B cell (primary cell): ENCODE data around the gene C1QL1. TPM values are rescaled to one million over a fixed set of nuclear protein-coding genes. Genes with fewer than 3 reads are reported as not detected.

ENCODE experiments used
- ATAC-seq: fragments of 200-7000 bp; cut with Tn5 transposase; one replicate; pipeline ENCODE4 v1.10.0; 2021; ENCODE audit warnings: low read depth, mild to moderate bottlenecking, moderate number of reproducible peaks, moderate library complexity
- CTCF ChIA-PET: fragments of 350-600 bp; sonication (Branson Sonifier 250); formaldehyde crosslinking; loops from one replicate; lab custom pipeline; 2021; ENCODE audit warnings: antibody characterized with exemption, inconsistent platforms; lab: Charles Lee
- POLR2A ChIA-PET: fragments of 350-600 bp; sonication (Branson Sonifier 250); formaldehyde crosslinking; loops from one replicate; lab custom pipeline; 2021; ENCODE audit warnings: antibody characterized with exemption; lab: Charles Lee
- DNase-seq: peaks from one replicate; pipeline ENCODE4 v3.0.0; 2013
- H2AFZ ChIP-seq: 2 replicates; pipeline ENCODE4 v1.6.1; 2012; ENCODE audit warnings: mild to moderate bottlenecking, low read depth, low read length; ENCODE audit not compliant: insufficient read depth, poor library complexity, severe bottlenecking
- H3K27ac ChIP-seq, 2 donors: 1 replicate in 1 of 2; 2 replicates in 1 of 2; pipeline ENCODE4 v1.5.1; 2012 to 2013; ENCODE audit warnings: low read length in 2 of 2, mild to moderate bottlenecking in 2 of 2, moderate library complexity in 1 of 2
- H3K27me3 ChIP-seq, 4 experiments: fragments of 200-600 bp in 1 of 4; sonication (generic) in 1 of 4; replicated peaks in 1 of 4; 1 replicate in 2 of 4; 2 replicates in 2 of 4; pipeline versions ENCODE4 v1.6.1 to v1.7.0; 2013 to 2016; ENCODE audit warnings: low read length in 3 of 4, mild to moderate bottlenecking in 2 of 4, mixed read lengths in 1 of 4, moderate library complexity in 1 of 4; ENCODE audit not compliant: insufficient read depth in 4 of 4, control insufficient read depth in 3 of 4; ENCODE audit errors: control extremely low read depth in 1 of 4
- H3K36me3 ChIP-seq, 2 experiments: replicated peaks in 1 of 2; 1 replicate in 1 of 2; 2 replicates in 1 of 2; pipeline versions ENCODE4 v1.6.1 to v1.7.1; 2013; ENCODE audit warnings: low read length in 1 of 2; ENCODE audit not compliant: insufficient read depth in 2 of 2, control insufficient read depth in 1 of 2; ENCODE audit errors: control extremely low read depth in 1 of 2, extremely low read depth in 1 of 2
- H3K4me1 ChIP-seq, 2 donors: fragments of 200-600 bp in 1 of 2; sonication (generic) in 1 of 2; 1 replicate in 1 of 2; 2 replicates in 1 of 2; pipeline versions ENCODE4 v1.5.1 to v1.6.1; 2013 to 2017; ENCODE audit warnings: low read length in 2 of 2; ENCODE audit not compliant: control insufficient read depth in 2 of 2, insufficient read depth in 2 of 2
- H3K4me2 ChIP-seq: replicated peaks from 2 replicates; pipeline ENCODE3; 2012; ENCODE audit warnings: mild to moderate bottlenecking, low read depth, low read length; ENCODE audit not compliant: poor library complexity, severe bottlenecking
- H3K4me3 ChIP-seq, 5 experiments: fragments of 200-600 bp in 1 of 5; sonication (generic) in 1 of 5; 1 replicate in 3 of 5; 2 replicates in 2 of 5; pipeline versions ENCODE4 v1.5.1 to v1.7.0; 2011 to 2016; ENCODE audit warnings: low read length in 4 of 5, mild to moderate bottlenecking in 4 of 5, low read depth in 2 of 5, control low read depth in 1 of 5, moderate library complexity in 1 of 5; ENCODE audit not compliant: insufficient read depth in 1 of 5; ENCODE audit errors: control extremely low read depth in 1 of 5, extremely low read depth in 1 of 5
- H3K79me2 ChIP-seq: fragments of 200-600 bp; sonication (generic); one replicate; pipeline ENCODE4 v1.6.0; 2016; ENCODE audit warnings: low read length; ENCODE audit not compliant: control insufficient read depth, insufficient read depth
- H3K9ac ChIP-seq: fragments of 200-600 bp; sonication (generic); 2 replicates; pipeline ENCODE4 v1.6.1; 2017; ENCODE audit warnings: mild to moderate bottlenecking, low read length, moderate library complexity
- H3K9me3 ChIP-seq, 3 donors: one replicate each; pipeline versions ENCODE4 v1.6.1 to v1.7.1; 2013; ENCODE audit warnings: low read length in 2 of 3; ENCODE audit not compliant: control insufficient read depth in 2 of 3, insufficient read depth in 1 of 3; ENCODE audit errors: control extremely low read depth in 1 of 3
- H4K20me1 ChIP-seq: 2 replicates; pipeline ENCODE4 v1.6.0; 2012; ENCODE audit warnings: mild to moderate bottlenecking, low read length; ENCODE audit not compliant: insufficient read depth, control insufficient read depth, poor library complexity, severe bottlenecking
- H3K27ac Mint-ChIP-seq: one replicate; pipeline ENCODE4 v1.8.0; 2021; ENCODE audit warnings: mixed read lengths
- H3K27me3 Mint-ChIP-seq: one replicate; pipeline ENCODE4 v1.8.0; 2021; ENCODE audit warnings: mixed read lengths
- H3K4me1 Mint-ChIP-seq: one replicate; pipeline ENCODE4 v1.8.0; 2021; ENCODE audit warnings: mixed read lengths
- H3K4me3 Mint-ChIP-seq: one replicate; pipeline ENCODE4 v1.8.0; 2021; ENCODE audit warnings: mixed read lengths
- H3K9me3 Mint-ChIP-seq: one replicate; pipeline ENCODE4 v1.8.0; 2022; ENCODE audit warnings: mixed read lengths; ENCODE audit not compliant: insufficient read depth
- EZH2 ChIP-seq: IDR thresholded peaks from 2 replicates; pipeline ENCODE4 v1.6.1; 2012; ENCODE audit warnings: borderline replicate concordance, low read depth, mild to moderate bottlenecking, moderate library complexity, low read length; ENCODE audit not compliant: insufficient read depth, poor library complexity, severe bottlenecking
- WGBS: methylation state at CpG from one replicate; pipeline ENCODE4 v1.1.5; 2013; ENCODE audit warnings: missing lambda C conversion rate; ENCODE audit not compliant: insufficient coverage; 5-methylcytosine and 5-hydroxymethylcytosine counted together
- intact Hi-C: fragments of 100-400 bp; cut with micrococcal nuclease; formaldehyde crosslinking; loops from one replicate; pipeline ENCODE4 v1.10.0; 2022
- polyA plus RNA-seq: library from polyadenylated mRNA; depleted of rRNA; stranded (reverse); fragments of >200 nt; gene quantifications from 2 replicates; pipeline ENCODE4 v1.2.3, GENCODE V29; 2012
- total RNA-seq, 2 donors: library from RNA; stranded (reverse); fragments of 120-200 nt in 1 of 2; gene quantifications; 1 replicate in 1 of 2; 2 replicates in 1 of 2; pipeline versions ENCODE4 v1.2.3 to v1.2.4, GENCODE V29; 2013 to 2022
- TF ChIP-seq, protein P1 (sequence below): fragments of 200-600 bp; IDR thresholded peaks from one replicate; pipeline ENCODE4 v1.8.0; 2022; ENCODE audit warnings: antibody characterized with exemption, mild to moderate bottlenecking

C1QL1 gene
- total and polyA plus RNA-seq, 2 donors (not counting 1 experiment from before 2014, with no cell fraction given), result not detected

DNA sequence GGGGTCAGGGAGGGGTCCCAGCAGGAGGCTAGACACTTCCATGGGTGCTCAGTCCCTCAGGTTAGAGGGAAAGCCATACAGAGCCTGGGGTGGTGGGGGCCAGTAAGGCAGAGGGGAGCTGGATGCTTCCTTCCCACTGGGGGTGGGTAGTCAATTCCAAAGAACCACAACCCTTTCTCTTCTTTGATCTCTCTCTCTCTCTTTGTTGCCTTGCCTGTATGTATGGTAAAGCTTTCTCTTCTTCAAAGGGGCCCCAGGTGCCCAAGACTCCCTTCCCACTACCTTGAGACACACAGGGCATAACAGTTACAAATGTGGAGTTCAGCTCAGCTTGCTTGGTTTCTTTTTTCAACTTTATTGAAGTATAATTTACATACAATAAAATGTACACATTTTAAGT lies 30.5 kb upstream of the C1QL1 start:
- no peak for TF ChIP-seq EZH2
- TF ChIP-seq, protein P1, sequence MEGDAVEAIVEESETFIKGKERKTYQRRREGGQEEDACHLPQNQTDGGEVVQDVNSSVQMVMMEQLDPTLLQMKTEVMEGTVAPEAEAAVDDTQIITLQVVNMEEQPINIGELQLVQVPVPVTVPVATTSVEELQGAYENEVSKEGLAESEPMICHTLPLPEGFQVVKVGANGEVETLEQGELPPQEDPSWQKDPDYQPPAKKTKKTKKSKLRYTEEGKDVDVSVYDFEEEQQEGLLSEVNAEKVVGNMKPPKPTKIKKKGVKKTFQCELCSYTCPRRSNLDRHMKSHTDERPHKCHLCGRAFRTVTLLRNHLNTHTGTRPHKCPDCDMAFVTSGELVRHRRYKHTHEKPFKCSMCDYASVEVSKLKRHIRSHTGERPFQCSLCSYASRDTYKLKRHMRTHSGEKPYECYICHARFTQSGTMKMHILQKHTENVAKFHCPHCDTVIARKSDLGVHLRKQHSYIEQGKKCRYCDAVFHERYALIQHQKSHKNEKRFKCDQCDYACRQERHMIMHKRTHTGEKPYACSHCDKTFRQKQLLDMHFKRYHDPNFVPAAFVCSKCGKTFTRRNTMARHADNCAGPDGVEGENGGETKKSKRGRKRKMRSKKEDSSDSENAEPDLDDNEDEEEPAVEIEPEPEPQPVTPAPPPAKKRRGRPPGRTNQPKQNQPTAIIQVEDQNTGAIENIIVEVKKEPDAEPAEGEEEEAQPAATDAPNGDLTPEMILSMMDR, result no peak
- Mint-ChIP-seq H3K4me3 (no peak overlapping the region), H3K27ac (no peak overlapping the region), H3K9me3 (peaks cover 12% of the 10 kb centered on the region), H3K27me3 (peaks cover 41% of the 10 kb centered on the region), H3K4me1 (no peaks in the 10 kb centered on the region)
- Histone ChIP-seq H3K4me3 (no peak overlapping the region), H3K9ac (no peak overlapping the region), H3K9me3 (peaks cover 0 to 15% (median 4%) of the 10 kb centered on the region in 3 donors), H3K27ac (no peak overlapping the region), H3K79me2 (no peaks in the 10 kb centered on the region), H4K20me1 (no peaks in the 10 kb centered on the region), H3K4me2 (no peak overlapping the region), H2AFZ (no peak overlapping the region), H3K27me3 (peaks cover 0 to 26% (median 5%) of the 10 kb centered on the region in 4 experiments), H3K4me1 (no peaks in the 10 kb centered on the region), H3K36me3 (no peaks in the 10 kb centered on the region)
- ChIA-PET POLR2A (no interaction called here), CTCF (interaction anchor here (0.5 kb wide), 1 partner anchor 470 kb away, joined by 3 read pairs; no protein-coding TSS in a partner anchor)
- no peak for DNase-seq
- ATAC-seq, result no peak
- intact Hi-C loops, result no loop called here

DNA sequence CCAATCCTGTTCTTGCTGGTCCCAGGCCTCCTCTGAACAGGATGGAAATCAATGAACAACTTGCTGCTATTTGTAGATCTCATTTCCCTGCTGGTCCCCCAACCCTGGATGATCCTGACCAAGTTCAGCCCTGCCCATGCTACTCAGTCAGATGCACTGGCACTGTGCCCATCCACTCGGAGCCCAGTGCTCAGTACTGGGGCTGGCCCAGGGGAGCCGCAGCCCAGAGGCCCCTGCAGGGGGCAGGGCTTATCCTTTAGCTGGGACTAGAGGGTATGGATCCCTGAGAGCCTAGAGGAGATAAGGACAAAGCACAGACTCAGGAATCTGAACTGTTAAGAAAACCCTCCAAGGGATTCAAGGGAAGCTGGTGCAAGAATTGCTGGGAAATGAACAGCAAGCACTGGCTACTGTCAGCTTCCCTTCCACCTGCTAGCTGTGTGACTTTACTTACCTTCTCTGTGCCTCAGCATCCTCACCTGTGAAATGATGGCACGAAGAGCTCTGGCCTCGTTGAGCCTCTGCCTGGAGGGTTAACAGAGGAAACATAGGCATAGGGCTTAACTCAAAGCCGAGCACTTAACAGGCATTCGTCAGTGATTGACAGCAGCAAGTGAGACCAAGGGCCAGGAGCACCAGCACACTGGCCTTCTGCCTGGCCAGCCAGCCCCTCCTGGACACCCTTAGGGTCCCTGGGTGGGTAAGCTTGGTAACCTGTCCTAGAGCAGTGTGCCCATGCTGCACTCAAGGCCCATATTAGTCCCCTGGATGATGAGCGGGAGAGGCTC lies 29.8 kb upstream of the C1QL1 start:
- 83% methylated on average over 6 of the region's 7 CpGs for WGBS
- Histone ChIP-seq H3K79me2 (no peaks in the 10 kb centered on the region), H3K4me1 (no peaks in the 10 kb centered on the region), H3K9me3 (peaks cover 0 to 15% (median 4%) of the 10 kb centered on the region in 3 donors), H2AFZ (no peak overlapping the region), H3K27ac (no peak overlapping the region), H3K9ac (no peak overlapping the region), H3K27me3 (peaks cover 0 to 31% (median 4%) of the 10 kb centered on the region in 4 experiments), H3K4me3 (no peak overlapping the region), H3K36me3 (no peaks in the 10 kb centered on the region), H4K20me1 (no peaks in the 10 kb centered on the region), H3K4me2 (no peak overlapping the region)
- ChIA-PET POLR2A (no interaction called here), CTCF (no interaction called here)
- peaks cover 12% of the 10 kb centered on the region for H3K9me3 Mint-ChIP-seq
- no peak for ATAC-seq
- no peaks in the 10 kb centered on the region for H3K4me1 Mint-ChIP-seq
- no peak overlapping the region for H3K4me3 Mint-ChIP-seq
- TF ChIP-seq, protein P1, result no peak
- no peak for TF ChIP-seq EZH2
- peaks cover 46% of the 10 kb centered on the region for H3K27me3 Mint-ChIP-seq
- DNase-seq, result no peak
- no peak overlapping the region for H3K27ac Mint-ChIP-seq
- intact Hi-C loops, result no loop called here
